ENCODE measurements around the gene TRAPPC8.

GRCh38 chr18:31946305-31947046, 3.5 kb upstream of the TRAPPC8 start:
- TF ChIP-seq CTCF (IDR thresholded peaks at IDR 0.05) (no peak), POLR2A (IDR thresholded peaks at IDR 0.05) (no peak)
